Ishikawa (cell line): ENCODE measurements around the gene STRBP.

Source experiments
- CEBPB ChIP-seq: IDR thresholded peaks from 2 replicates; pipeline ENCODE4 v1.6.1; 2012
- CREB1 ChIP-seq: IDR thresholded peaks from 2 replicates; pipeline ENCODE4 v1.6.1; 2012; ENCODE audit warnings: low read depth
- EGR1 ChIP-seq: IDR thresholded peaks from 2 replicates; pipeline ENCODE4 v1.6.1; 2012
- EP300 ChIP-seq: IDR thresholded peaks from 2 replicates; pipeline ENCODE4 v1.6.1; 2012; ENCODE audit warnings: borderline replicate concordance
- FOXM1 ChIP-seq: IDR thresholded peaks from 2 replicates; pipeline ENCODE4 v1.6.1; 2012; ENCODE audit warnings: low read depth, borderline replicate concordance
- MAX ChIP-seq: IDR thresholded peaks from 2 replicates; pipeline ENCODE4 v1.6.1; 2012
- NFIC ChIP-seq: IDR thresholded peaks from 2 replicates; pipeline ENCODE4 v1.6.1; 2012
- RAD21 ChIP-seq: IDR thresholded peaks from 2 replicates; pipeline ENCODE4 v1.6.1; 2012; ENCODE audit warnings: low read depth
- TAF1 ChIP-seq: IDR thresholded peaks from 2 replicates; pipeline ENCODE4 v1.6.1; 2012; ENCODE audit warnings: low read depth, mild to moderate bottlenecking
- TCF12 ChIP-seq: IDR thresholded peaks from 2 replicates; pipeline ENCODE4 v1.6.1; 2012; ENCODE audit warnings: low read depth
- TEAD4 ChIP-seq: IDR thresholded peaks from 2 replicates; pipeline ENCODE4 v1.6.1; 2012
- USF1 ChIP-seq: IDR thresholded peaks from 2 replicates; pipeline ENCODE4 v1.6.1; 2012
- YY1 ChIP-seq: IDR thresholded peaks from 2 replicates; pipeline ENCODE4 v1.6.1; 2012; ENCODE audit warnings: low read depth
- TF ChIP-seq, protein P1 (sequence below): IDR thresholded peaks from 2 replicates; pipeline ENCODE4 v1.6.1; 2012; ENCODE audit warnings: low read depth, mild to moderate bottlenecking

- no peak for TF ChIP-seq TAF1
- TF ChIP-seq EP300, result no peak
- TF ChIP-seq EGR1, result no peak
- TF ChIP-seq YY1, result no peak
- TF ChIP-seq MAX, result no peak
- no peak for TF ChIP-seq USF1
- TF ChIP-seq, protein P1, sequence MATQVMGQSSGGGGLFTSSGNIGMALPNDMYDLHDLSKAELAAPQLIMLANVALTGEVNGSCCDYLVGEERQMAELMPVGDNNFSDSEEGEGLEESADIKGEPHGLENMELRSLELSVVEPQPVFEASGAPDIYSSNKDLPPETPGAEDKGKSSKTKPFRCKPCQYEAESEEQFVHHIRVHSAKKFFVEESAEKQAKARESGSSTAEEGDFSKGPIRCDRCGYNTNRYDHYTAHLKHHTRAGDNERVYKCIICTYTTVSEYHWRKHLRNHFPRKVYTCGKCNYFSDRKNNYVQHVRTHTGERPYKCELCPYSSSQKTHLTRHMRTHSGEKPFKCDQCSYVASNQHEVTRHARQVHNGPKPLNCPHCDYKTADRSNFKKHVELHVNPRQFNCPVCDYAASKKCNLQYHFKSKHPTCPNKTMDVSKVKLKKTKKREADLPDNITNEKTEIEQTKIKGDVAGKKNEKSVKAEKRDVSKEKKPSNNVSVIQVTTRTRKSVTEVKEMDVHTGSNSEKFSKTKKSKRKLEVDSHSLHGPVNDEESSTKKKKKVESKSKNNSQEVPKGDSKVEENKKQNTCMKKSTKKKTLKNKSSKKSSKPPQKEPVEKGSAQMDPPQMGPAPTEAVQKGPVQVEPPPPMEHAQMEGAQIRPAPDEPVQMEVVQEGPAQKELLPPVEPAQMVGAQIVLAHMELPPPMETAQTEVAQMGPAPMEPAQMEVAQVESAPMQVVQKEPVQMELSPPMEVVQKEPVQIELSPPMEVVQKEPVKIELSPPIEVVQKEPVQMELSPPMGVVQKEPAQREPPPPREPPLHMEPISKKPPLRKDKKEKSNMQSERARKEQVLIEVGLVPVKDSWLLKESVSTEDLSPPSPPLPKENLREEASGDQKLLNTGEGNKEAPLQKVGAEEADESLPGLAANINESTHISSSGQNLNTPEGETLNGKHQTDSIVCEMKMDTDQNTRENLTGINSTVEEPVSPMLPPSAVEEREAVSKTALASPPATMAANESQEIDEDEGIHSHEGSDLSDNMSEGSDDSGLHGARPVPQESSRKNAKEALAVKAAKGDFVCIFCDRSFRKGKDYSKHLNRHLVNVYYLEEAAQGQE, result no peak
- no peak for TF ChIP-seq CEBPB
- no peak for TF ChIP-seq RAD21
- TF ChIP-seq CREB1, result no peak
- no peak for TF ChIP-seq NFIC
- no peak for TF ChIP-seq TEAD4
- TF ChIP-seq TCF12, result no peak
- TF ChIP-seq FOXM1, result no peak
These were observed 2.6 kb downstream of the STRBP start for GRCh38 chr9:123265833-123266232.
